HCEC 1CT (cell line): ENCODE results near the gene GTPBP8.
"Not testable (repeated sequence)": the region's sequence is repeated elsewhere in the genome, so short reads cannot be mapped to it uniquely, and the experiment has no call there.

ENCODE experiments used
- DNase-seq: peaks from one replicate; pipeline ENCODE4 v3.0.0-alpha.2; 2017

Gene GTPBP8

DNA sequence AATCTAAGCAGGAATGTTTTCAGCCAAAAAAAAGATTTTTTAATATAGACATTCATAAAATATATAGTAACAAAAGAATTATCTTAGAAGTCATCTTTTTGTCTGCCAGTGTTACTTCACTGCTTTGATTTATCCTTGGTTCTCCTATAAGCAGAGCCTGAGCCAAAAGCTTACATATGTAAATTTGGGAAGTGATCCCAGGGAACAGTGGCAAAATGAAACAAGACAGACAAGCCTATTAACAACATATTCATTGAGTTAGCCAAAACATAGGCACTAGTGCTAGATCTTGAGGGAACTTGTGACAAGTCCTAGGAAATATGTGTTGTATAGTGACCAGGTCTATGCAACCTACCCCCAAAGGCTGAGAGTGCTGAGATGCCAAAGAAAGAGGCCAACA is 11.3 kb downstream of the GTPBP8 start:
- DNase-seq = no peak

DNA sequence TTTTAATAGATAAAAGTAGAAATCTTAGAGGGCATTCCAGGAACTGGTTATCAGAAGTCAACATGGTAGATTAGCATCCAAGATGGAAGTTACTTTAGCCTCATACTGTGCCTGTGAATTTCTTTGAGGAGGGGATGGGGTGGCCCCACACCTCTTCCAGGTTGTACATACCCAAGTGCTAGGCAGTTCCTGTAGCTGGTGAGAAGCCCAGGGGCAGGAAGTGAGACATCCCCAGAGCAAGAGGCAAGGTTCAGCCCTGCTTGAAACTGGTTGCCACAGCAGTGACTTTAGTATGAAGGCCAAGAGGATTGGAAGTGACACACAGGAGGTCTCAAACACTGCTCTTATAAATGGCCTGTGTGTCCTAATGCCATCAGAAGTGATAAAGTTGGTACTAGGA is 11.9 kb downstream of the GTPBP8 start:
- no peak for DNase-seq

DNA sequence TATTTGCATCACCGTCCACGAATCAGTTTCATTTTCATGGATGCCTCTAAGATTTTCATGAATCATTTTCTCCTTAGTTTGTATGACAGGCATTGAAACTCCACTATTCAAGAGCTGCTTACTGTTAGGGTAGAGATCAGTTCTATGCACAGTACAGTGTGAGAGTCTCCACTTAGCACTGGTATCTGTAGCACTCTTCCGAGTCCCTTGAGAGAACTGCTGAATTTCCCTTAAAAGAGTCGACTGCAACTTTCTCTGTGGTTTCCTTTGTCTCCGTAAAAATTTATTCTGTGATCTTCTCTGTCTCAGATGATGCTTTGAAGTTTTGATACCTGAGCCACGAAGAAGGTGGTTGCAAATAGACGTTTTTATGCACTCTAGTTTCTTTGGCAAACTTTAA is 14.8 kb downstream of the GTPBP8 start:
- DNase-seq = no peak

DNA sequence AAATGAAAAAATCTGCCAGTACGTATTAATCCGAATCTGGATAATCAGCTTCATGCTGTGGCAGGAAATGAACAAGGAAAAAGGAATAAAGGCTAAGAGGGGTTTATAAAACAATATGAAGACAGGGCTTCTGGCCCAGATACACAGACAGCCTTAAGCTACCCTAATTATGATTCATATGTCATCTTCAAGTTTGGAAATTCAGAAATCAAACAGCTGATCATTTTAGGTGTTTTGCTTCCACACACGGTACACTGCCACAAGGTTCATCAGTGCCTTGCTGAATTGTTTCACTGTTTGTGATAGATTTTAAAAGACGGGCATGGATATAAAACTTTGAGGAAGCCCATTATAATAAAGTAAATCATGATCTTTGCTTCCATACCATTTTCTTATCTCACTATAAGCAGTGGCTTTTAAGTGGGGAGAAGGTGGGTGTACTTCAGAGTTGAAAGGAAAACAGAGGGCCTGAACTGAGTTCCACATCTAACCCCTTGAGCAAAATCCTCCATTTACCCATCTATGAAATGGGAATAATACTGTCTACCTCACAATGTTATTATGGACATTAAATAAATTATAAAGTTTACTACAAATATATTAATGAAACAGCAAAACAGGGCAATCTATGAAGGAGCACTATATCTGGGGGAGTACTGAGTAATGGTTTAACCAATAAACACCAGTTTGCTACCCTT is 15.7 kb downstream of the GTPBP8 start:
- DNase-seq = no peak

DNA sequence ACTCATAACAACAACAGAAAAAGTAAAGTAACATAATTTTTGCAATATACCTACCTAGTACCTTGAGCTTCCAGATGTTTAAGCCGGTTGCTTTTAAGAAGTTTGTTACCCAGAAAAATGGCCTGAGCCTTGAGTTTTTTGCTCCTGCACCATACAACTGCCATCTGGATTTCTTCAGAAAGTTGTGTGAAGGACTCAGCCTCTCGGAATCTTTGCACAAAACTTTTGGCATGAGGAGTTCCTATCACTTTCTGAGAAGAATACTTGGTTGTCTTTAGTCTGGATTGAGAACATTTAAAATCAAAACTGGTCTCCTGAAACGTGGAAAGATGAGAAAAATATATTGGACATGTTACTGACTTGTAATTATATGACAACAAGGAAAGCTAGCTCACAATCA is 17.3 kb downstream of the GTPBP8 start:
- DNase-seq = peak; percentile 7

DNA sequence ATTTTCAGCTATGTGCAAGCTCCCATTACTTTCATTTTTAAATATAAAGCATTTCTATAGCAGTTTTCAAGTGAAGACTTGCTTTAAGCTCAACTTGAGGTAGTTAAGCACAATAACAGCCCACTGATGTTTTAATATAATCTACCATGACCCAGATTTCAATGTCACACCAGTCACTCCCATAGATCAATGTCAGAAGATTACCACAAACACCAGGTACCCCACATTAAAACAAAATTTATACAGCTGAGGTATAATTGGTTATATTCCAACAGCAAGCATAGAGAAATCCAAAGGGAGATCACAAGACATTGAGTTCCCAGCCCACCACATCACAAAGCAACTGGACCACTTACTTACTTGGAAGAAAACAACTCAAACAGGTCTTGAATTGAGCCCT is 22.8 kb downstream of the GTPBP8 start:
- no peak for DNase-seq

DNA sequence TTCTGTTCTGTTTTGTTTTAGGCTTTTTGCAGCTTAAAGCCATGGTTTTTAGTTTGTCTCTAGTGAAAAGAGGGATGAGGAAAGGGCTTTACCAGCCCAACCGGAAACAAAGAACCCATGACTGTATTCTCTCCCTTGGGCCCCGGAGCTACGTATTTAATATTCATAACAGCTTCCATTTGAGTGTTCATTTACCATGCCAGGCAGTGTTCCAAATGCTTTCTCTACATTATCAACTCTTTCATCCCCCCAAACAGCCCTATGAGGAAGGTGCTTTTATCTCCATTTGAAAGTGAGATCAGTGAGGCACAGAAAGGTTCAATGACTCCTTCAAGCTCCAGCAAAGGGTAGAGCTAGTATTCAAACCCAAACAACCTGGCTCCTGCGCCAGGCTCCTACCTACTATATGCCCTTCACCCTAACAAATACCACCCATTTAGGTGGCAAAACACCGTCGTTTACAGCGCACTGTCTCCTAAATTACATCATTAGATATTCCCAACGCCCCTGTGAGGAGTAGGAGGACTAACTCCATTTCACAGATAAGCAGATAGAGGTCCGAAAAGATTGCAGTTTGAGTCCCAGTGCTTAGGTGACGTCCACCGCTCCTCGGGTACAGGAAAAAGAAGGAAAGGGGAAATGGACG is 27.9 kb downstream of the GTPBP8 start:
- peak; percentile 9 for DNase-seq

DNA sequence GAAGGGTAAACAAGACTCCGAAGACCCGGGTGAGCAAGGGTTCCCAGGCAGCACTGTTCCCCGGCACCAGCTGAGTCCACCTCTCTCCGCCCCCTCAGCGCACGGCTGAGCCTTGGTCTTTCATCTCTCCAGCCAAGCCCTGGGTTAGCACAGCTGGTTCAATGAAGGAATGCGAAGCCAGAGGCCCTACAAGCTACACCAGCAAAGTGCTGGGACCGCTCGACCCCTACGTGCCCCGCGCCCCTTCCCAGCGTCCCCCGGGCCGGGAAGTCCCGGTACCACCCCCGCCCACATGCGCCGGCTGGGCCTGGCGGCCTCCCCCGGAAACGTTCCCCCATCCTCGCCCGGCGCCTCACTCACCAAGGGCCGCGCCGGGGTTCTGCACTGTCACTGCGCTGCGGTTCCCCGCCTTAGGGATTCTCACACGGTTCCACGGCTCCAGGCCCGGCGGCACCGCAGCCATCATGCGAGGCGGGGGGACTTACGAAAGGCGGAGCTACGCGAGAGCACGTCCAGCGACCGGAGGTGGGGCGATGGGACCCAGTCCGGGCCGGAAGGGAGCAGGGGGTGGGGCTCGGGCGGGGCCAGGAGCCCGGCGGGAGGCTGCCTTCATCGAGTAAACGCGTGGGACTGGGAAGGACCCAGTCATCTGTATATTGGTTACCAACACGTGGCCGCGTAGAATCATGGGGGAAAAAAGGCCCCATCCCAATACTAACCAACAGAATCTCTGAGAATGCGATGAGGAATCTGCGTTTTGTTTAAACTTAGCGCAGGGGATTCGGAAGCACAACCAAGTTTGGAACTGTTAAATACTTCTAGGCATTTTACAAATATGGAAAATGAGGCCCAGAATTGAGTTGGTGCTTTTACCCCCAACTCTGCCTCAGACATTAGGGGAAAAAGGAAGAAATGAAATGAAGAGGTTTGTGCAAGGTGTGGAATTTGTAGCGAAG is 28.7 kb downstream of the GTPBP8 start:
- peak; percentile 91 for DNase-seq

DNA sequence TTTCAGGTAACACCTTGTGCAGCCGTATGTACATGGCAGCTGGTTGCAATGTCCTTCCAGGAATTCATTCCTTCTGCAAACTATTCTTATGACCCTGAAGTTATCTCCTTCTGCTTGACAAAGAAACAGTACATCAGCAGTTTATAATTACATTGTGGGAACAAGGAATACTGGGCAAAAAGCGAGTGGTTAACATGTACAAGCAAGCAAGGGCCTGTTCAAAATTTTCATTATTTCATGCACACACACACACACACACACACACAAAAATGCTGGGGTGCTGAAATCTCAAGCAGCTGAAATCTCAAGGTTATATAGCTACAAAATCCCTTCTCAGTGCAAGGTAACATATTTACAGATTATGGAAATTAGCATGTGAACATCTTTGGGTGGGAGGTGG is 30.7 kb downstream of the GTPBP8 start:
- DNase-seq = no peak

DNA sequence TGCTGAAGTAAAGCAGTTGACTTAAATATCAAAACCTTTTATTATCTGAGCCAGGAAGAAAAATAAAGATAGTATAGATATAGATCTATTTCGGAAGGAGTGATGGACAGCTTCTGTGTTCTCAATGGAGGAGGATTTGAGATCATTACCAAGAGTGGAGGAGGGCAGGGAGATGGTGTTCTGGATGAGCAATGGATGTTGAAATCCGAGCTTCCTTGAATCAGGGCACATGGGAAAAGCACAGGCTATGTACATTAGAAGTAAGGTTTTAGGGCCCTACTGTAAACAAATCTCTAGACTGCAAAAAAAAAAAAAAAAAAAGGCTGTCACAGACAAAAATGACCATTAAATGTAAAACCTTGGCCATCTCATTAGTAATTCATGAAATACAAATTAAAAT is 43.2 kb downstream of the GTPBP8 start:
- peak; percentile 39 for DNase-seq

DNA sequence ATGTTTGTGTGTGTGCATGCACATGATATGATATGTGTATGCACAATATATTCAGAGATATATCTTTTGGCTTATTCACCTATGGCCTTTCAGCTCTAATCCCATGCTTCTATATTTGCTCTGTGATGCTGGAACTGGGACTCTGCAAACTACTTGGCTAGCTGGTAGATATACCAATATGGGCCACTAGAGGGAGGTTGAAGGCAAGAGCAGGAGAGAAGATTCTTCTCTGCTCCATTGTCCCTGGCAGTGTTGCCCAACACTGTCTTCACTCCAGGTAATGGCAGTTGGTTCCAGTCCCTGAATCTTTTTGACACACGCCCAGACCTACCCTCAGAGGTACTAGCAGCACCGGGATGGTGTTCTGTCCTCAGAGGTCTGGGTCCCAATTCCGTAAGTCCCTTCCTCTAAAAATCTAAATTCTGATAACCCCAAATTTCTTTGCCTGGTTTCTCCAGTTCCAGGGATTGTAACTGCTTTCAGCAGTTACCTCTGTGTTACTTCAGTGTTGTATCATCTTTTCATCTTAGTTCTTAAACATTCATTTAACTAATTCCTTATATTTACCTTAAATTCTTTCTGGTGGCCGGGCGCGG is 44.7 kb downstream of the GTPBP8 start:
- peak; percentile 49 for DNase-seq

DNA sequence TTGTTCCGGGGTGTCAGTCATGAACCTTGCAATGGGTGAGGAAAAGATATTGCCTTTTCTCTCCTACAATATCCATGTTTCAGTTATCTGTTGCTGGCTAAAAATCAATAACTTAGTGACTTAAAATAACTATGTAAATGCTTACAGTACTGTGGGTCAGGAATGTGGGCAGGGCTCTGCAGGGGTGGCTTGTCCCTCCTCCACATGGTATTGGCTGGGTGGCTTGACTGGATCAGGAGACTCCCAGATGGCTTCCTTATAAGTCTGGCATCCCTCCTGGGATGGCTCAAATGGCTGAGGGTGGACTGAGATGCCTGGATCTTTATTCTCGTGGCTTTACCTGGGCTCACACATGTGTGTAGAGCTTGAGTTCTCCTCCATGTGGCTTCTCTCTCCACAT is 47.5 kb downstream of the GTPBP8 start:
- DNase-seq = no peak

DNA sequence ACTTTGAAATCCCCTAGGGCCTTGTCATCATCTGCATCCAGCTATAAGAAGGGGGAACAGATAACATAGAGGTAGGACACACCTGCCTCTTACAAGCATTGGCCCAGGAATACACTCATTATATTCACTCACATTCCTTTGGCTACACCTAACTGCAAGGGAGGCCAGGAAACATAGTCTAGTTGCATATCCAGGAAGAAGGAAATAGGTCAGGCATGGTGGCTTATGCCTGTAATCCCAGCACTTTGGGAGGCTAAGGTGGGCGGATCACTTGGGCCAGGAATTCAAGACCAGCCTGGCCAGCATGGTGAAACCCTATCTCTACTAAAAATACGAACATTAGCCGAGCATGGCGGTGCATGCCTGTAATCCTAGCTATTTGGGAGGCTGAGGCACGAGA is 48.8 kb downstream of the GTPBP8 start:
- no peak for DNase-seq

DNA sequence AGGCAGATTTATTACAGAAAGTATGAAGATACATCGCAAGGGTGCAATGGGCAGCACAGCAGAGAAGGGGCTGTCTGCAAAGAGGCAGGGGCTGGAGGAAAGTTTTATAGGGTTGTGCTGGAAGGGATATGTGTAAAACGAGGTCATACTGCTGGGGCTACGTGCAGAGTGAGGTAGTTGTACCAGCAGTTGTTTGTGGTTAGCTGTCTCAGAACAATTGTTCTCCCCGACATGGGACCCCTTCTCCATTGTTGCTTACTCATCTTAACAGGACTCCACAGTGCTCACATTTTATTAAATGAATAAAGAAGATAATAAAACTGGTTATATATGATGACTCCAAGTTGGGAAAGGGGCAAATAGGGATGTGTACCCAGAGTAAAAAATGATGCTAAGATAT is 49.4 kb downstream of the GTPBP8 start:
- no peak for DNase-seq

DNA sequence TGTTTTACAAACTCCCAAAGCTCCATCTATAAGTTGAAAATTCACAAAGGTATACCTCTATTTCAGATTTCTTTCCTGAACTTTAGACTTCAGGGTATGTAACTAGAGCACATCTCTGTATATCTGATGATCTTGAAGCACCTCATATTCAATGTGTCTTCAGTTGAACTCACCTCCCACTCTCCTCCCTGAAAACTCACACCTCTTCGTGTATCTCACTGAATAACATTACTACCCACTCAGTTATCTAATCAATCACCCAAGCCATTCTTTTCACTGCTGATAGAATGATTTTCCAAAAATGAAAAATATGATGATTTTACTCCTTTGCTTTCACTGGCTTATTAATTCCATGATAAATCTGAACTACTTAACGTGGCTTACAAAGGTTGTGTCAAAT is 52.9 kb downstream of the GTPBP8 start:
- DNase-seq = no peak

DNA sequence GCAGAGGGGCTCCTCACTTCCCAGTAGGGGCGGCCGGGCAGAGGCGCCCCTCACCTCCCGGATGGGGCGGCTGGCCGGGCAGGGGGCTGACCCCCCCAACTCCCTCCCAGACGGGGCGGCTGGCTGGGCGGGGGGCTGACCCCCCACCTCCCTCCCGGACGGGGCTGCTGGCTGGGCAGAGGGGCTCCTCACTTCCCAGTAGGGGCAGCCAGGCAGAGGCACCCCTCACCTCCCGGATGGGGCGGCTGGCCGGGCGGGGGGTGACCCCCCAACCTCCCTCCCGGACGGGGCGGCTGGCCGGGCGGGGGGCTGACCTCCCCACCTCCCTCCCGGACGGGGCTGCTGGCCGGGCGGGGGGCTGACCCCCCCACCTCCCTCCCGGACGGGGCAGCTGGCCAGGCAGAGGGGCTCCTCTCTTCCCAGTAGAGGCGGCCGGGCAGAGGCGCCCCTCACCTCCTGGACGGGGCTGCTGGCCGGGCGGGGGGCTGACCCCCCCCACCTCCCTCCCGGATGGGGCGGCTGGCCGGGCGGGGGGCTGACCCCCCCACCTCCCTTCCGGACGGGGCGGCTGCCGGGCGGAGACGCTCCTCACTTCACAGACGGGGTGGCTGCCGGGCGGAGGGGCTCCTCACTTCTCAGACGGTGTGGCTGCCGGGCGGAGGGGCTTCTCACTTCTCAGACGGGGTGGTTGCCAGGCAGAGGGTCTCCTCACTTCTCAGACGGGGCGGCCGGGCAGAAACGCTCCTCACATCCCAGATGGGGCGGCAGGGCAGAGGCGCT is 55.6 kb downstream of the GTPBP8 start:
- DNase-seq = not testable (repeated sequence)

DNA sequence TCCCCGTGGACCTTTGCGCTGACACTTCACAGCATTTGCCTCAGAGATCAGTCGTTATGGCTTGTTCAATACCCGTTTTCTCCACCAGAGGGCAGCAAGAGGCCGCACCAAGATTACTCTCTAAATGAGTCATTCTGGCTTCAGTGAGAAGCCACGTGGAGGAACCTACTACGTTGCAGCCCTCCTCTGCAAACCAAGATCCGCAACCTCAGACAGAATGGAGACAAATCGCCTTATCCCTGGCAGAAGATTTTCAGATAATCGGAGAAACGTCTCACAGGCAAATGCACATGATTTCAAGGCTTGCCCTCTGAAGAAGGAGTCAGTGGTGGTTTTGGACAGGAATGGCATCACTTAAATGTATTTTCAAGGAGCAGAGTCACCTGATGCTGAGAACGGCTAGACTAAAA is 60.5 kb downstream of the GTPBP8 start:
- peak; percentile 53 for DNase-seq
